CD4-positive, alpha-beta T cell treated with Interleukin-17A for 4 hours (primary cell): ENCODE results near the gene CACNA2D4.

Experiments used
- DNase-seq: peaks from one replicate; pipeline ENCODE4 v3.0.0-alpha.2; 2020; ENCODE audit warnings: mixed read lengths

The CACNA2D4 gene

DNA sequence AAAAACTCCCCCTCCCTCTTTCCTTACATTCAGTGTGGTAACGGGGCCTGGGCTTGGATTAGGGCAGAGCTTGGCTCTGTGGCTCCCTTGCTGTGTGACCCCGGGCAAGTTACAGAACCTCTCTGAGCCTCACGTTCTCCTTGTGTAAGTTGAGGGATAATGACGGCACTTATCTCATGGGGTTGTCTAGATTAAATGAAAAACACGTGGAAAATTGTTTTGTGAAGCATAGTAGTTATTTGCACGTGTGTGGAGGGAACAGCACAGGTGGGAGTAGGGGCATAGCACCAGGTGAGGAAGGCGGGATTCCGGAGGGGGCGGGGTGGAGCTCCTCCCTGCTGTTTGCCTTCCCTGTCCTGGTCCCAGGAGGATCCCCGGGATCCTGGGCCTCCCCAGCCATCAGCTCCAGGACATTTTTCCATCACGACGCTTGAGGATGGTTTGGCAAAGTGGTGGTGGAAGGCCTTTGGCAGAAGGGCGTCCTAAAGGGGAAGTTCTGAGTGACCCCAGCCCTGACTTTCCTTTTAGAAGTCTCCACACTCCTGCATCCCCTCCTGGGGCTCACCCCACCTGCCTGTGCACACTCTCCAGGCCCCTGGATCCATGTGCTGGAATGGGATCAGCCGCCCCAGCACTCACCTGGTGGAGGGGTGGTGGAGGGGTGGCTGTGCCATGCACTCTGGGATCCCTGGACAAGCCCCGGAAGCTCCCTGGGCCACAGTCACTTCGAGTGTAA lies 75.4 kb downstream of the CACNA2D4 start:
- no peak for DNase-seq

DNA sequence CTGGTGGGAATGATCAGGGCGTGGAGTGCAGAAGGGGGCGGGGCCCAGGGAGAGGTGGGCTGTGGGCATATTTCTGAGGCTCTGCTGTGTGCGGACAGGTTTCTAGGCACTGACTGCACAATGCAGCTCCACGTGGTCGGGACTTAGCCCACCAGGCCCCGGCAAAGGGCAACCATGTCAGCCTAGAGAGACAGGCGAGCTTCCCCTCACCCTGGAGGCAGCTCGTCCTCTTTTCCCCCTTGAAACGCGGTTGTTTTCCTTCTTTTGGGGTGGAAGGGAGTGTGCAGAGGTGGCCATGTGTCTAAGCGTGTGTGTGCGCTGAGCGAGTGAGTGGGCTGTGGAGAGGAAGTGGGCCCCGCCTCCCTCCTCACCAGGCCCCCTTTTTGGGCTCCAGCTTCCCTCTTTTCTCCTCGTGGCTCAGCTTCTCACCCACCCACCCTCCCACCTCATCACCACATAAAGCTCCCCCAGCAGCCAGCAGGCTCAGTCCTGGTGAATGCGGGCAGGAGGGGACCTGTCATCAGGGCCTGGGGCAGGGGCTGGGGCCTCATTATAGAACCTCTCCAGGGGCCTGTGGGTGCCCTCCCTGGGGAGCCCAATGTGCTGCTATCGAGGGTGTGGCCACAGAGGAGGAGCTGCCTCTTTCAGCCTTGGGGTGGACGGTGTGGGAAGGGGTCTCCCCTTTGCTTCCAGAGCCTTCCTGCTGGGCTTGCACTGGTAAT lies 76.1 kb downstream of the CACNA2D4 start:
- DNase-seq, result no peak

DNA sequence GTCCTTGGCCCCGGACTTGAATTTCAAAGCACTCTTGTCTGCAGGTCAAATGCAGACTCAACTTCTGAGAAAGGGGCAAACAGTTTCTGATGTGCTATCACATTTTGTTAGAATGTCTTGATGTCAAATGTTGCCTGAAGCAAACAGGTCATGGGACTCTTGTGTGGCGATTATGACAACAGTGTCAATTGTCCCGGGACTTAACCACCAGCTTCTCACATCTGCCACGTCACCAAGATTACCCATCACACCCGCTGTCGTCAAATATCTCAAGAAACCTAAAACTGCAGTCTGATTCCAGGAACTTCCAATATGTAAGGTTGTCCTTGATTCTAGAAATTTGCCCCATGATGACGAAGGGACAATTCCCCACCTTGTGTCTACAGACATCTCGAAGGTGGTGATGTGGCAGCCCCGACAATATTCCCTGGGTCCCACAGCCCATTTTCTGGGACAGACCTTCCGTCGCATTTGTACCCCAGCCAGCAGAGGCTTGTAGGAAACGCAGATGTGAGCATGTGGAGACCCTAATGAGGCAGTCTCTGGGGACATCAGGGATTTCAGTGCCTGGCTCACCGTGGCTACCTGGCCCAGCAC lies 76.8 kb downstream of the CACNA2D4 start:
- DNase-seq, result no peak

DNA sequence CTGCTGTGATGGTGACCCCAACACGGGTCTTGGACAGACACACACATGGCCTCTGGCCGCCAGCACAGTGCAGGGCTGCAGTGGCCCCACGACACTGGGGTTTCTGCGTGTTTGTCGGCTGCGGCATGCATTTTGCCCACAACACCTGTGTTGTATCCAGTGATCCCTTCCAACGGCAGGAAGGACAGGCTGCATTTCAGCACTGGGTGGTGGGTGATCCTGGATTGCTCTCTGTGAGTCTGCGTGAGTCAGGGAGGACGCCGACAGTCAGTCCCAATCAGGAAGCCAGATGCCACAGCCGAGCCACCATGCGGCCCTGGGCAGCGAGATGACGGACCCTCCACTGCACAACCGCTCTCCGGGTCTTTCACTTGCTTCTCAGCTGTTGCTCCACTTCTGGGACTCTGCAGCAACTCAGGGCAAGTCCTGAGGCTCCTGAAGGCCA lies 77.4 kb downstream of the CACNA2D4 start:
- no peak for DNase-seq

DNA sequence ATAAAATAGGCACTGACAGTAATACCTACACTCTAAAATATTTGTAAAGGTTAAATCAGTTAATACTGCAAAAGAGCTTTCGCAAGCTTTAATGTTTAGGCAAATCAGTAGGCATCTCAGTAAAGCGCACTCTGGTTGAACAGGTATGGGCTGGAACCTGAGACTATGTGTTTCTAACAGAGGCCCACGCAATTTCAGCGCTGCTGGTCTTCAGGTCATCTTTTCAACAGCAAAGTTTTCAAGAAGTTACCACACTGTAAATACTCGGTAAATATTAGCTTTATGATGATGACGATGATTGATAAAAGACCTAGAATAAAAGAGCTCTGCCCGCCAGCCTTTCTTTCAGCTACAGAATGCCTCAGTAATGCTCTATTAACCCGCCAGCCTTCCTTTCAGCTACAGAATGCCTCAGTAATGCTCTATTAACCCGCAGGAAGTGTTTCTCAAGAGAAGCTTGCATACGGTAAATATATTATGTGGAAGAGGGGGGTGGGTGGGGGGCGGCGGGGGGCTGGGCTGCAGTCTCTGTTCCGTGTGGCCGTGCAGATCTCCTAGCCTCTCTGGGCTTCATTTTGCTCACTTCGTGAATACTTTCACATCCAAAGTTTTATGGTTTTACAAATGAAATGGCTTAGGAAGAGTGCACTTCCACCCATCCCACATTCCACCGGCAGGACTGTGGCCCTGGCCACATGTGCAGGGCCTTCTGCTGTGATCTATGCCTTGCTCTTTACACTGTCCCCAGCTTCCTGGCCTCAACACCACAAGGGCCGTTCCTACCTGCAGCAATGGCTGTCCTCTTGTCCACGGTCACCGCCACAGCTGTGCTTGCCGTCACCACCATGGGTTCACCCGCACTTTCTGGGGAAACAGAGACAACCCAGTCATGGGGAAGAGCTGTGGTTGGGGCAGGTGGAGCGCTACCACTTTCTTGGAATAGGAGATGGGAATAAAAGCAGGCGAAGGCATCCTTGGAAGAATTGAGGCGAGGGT lies 78.2 kb downstream of the CACNA2D4 start:
- DNase-seq, result no peak

DNA sequence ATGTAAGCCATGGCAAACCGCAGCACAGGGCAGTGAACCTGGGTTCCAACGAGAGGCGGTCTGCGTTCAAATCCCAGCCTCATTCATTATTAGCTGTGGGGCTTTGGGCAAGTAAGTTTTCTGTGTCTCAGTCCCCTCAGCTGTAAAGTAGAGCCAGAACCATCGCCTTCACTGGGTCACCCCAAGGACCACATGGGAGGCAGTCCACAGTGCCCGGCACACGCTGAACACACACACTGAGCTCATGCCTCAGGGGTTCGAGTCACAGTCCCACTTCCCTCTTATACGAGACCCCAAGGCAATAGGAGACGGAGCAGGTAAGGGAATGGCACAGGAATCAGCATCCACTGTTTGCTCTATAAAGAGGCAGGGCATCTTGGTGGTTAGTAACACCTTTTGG lies 79.0 kb downstream of the CACNA2D4 start:
- no peak for DNase-seq

DNA sequence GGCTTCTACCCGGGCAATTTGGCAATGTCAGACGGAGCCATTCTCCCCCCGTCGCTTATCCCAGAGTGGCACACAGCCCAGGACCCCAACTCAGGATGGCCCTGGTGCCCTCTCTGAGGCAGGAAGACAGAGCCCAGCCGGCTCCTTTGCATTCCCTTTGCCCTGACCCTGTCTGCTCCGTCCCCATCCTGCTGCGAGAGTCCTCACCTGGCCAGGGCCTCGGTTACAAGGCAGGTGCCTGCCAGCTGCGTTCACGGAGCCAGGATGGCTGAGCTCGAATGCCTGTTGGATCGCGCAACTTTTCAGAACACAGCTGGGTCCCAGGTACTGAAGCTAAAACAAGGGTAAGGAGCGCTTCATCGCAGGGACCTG lies 79.5 kb downstream of the CACNA2D4 start:
- no peak for DNase-seq

DNA sequence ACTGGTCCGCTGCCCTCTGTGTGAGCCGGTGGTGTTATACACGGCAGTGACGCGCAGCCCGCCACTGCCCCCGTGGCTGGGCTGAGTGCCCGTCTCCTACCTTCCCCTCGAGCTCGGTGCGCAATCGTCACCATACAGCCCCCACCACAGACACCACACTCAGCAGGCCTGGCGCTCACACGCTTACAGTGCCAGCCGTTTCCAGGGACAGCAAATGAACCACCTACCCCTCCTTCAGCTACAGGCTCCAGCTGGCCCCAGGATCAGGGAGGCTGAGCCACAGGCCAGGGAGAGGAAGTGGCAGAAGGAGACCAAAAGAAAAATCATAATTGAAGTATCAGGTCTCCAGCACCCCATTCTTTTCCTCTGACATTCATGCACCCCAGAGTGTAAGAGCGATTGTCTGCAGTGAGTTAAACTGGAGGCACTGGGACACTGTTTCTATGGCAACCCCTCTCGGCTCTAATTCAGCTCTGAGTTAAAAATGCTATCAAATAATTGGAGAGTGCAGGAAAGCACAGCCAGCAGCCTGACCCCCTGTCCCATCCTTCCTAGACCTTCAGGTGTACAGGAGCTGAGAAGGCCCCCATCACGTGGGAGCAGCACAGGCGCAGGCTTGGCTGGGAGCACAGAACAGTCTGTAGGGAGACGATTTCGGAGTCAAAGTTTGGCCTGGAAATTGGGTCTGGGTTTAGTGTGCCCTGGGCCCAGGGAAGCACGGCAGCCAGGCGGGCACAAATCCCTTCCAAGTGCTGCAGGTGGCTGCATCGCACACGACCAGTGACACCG lies 80.1 kb downstream of the CACNA2D4 start:
- no peak for DNase-seq

DNA sequence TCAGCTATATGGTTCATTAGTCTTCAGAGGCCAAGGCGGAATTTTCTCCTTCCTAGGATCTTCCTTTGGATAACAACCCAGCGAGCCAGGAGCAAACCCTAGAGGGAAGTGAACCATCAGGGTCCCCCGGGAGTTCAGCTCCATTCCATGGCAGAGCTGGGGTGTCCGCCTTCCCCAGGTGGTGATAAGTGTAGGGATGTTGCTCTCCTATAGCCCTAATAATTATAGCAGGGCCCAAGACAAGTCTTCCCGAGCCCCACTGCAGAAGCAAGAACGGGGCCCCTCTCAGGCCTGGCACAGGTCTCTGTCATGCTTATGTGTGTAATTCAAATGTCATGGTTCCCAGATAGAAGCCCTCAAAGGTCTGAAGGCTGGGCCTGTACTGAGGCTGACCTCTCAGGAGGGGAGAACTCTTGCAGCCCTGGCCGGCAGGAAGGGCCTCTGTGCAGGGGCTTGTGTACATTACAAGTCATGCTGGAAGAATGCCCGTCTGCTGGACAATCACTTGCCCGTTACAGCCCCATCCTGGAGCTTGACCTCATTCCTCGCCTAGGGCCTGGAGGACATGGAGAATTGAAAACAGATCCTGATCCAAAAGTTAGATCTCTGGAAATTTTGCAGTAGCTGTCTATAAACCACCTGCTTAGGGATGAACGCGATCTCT lies 80.8 kb downstream of the CACNA2D4 start:
- DNase-seq, result no peak

DNA sequence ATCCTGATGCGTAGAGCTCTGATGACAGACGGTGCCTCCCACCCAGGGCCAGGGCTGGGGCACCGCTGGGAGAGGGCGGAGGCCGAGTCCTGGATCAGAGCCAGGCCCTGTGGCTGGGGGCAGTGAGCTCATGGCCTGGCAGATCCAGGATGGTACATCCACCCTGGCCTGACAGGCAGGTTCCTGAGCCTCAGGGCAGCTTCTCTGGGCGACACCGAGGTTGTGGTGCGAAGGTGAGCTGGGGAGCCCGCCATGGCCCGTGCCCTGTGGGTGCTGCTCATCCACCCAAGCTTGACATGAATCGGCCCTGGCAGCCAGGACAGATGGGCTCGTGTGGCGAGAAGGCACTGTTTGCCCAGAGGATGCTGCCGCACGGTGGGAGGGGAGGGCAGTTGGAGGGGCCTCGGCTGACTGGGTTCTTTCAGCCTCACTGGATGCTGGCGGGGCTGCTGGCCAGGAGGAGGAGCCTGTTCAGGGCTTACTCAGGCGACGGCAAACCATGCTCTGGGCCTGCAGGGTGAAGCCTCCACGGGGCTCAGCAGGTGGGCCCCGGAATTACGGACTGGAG lies 81.5 kb downstream of the CACNA2D4 start:
- DNase-seq, result no peak

DNA sequence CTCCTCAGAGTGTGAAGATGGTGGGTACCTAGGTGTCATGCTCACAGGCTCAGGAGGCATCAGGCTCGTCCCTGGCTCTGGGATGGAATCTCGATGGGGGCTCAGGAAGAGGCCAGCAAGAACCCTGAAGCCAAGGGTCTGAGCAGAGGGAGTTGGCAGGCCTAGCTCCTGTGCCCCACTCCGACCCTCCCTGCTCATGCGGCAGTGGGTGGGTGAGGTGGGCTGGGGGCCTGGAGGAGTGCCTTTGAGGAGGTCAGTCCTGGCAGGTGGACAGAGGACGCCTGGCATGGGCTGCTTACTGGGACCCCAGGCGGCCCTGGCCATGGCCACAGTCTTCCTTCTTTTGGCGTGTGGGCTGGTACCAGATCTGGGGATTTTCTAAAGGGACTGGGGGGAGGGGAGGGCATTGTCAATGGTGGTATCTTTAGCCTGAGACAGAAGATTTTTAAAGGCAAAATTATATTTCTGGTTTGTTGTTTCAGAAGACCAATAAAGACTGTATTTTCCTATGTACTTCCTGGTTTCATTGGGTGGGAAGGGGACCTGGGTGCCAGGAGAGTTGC lies 82.1 kb downstream of the CACNA2D4 start:
- DNase-seq, result no peak

DNA sequence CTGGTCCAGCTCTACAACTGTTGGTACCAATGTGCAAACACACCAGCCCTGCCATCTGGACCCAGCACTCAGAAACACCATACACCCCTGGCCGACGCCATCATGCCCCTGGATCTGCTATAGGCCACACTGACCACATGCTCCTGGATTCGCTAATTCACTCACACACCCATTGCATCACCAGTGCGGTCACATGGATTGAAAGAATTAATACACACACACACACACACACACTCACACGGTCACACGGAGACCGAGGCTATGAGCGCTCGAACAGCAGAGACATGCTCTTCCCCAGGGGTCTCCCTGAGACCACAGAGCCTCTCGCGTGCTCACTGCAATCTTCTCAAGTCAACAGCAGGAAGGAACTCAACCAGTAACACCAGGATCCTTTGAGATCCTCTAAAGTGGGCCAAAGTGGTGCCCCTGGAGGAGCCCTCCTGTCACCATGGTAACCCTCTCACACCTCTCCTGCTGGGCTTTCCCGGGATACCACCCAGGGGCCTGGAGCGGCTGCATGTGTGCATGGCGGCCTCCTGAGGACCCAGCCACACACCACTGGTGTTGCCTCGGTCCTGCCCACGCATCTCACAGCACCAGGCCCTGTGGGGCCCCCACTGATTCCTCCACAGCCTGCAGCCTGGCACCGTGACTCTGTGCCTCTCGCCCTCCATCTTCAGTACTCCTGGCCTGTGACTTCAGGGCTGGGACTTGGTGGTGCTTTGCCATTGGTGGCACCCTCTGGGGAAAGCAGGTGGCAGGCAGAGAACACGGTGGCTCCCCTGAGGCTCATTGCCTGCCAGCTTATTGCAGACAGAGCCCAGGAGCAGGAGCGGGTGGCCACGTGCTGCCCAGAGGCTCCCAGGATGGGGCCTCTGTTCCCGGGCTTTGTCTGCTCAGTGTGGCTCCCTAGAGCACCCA lies 83.0 kb downstream of the CACNA2D4 start:
- no peak for DNase-seq

DNA sequence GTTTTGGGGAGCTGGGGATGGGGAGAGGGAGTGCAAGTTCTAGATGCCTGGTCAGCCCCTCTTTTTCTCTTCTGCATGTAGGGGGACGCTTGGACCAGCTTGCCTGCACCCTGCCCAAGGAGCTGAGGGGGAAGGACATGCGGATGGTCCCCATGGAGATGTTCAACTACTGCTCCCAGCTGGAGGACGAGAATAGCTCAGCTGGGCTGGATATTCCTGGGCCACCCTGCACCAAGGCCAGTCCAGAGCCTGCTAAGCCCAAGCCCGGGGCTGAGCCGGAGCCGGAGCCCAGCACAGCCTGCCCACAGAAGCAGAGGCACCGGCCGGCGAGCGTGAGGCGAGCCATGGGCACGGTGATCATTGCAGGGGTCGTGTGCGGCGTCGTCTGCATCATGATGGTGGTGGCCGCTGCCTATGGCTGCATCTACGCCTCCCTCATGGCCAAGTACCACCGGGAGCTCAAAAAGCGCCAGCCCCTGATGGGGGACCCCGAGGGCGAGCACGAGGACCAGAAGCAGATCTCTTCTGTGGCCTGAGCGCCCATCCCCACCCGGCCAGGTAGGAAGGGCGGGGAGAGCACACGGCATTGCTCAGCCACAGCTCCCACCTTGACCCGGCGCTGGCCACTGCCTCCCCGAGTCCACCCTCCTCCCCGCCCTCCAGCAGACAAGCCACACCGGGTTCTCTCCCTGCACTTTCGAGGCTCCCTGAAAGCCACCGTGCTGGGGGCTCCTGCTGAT lies 84.1 kb downstream of the CACNA2D4 start:
- no peak for DNase-seq

DNA sequence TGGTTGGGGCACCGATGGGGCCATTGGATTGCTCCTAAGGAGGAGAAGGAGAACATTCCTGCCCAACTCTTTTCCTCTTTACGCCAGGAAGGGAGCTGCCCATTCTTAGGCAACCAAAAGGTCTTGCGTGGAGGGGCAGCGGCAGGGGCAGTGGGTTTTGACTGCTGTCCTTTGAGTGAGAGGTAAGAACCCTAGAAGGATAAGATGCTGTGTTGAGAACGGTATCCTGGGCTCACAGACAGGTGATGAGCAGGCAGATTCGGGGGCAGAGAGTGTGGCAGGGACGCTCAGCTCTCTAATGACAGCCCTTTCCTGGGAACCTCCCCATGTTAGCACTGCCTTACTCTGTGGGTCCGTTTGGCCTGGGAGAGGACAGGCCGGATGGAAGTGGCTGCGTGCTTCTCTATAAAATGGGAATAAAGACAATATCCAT lies 84.8 kb downstream of the CACNA2D4 start:
- no peak for DNase-seq

DNA sequence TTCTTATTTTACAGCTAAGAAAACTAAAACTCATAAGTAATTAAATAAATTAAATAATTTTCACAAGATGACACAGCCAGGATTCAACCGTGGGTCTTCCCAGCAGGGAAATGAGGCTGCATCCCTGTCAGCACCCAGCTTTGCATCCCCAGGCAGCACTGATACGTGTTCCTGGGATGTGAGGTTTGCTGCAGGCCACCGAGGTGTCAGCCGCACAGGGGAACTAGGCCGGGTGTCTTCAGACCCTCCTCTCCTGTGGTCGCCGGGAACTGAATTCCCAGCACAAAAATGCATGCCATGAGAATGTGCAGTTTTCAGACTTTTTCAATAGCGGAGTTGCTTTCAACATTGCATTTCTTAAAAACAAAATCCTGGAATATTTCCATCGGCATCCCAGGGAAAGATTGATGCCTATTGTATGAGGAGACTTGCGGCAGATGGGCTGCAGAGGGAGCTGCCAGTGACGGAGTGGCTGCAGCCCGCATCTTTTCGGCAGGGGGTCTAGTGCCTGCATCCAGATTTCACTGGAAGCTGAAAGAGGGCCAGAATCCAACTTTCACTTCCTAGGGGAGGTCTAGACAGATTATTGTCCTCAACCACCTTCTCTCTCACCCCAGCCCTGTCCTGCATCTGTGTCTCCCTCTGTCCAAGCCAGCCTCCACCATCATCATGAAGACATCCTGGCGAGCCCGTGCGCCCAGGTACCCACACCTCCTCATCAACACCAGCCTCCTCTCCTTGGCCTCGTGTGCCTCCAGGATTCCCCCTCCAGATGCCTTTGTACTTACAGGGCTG lies 85.5 kb downstream of the CACNA2D4 start:
- DNase-seq, result no peak

DNA sequence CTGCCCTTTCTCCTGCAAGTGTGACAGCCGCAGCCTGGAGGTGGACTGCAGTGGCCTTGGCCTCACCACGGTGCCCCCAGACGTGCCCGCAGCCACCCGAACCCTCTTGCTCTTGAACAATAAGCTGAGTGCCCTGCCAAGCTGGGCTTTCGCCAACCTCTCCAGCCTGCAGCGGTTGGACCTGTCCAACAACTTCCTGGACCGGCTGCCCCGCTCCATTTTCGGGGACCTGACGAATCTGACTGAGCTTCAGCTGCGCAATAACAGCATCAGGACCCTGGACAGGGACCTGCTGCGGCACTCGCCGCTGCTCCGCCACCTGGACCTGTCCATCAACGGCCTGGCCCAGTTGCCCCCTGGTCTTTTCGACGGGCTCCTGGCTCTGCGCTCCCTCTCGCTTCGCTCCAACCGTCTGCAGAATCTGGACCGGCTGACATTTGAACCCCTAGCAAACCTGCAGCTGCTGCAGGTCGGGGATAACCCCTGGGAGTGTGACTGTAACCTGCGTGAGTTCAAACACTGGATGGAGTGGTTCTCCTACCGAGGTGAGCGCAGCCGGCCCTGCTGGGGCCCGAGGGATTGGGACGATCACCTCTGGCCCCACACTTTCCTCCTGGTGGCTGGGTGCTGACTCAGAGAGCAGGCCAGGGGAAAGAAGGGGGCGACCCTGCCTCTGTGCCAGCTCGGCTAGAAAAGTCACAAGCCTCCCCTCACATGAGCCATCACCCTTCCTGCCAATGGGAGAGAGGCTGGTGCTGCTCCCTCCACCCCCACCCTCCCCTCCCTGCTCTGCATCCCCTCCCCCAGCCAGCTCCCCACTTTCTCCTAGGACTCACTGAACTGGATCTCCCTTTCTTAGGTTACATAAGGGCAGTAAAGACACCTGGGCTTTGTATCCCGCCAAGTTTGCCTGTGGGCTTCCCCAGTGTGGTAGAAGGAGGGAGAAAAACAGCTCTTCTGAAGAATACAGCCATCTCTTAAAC lies 87.2 kb downstream of the CACNA2D4 start:
- DNase-seq, result peak; percentile 16

DNA sequence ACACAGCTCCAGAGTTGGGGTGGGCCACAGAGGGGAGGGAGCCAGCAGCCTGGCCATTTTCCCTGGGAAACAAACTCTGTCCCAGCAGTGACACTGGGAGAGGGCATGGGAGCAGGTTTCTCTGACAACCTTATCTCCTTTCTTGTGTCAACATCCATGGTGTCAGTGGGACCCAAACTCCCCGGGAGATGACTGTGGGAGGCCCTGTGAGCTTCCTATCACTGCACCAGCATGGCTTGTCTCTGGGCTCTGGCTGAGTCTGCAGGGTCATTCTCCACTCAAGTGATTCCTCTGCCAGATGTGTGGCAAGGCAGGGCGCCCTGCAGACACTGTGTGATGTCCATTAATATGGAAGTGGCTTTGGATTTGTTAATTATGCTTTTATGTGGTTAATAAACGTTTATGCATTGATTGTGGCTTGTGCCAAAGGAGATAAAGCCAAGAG lies 88.0 kb downstream of the CACNA2D4 start:
- DNase-seq, result no peak
